Measurements from ENCODE around the gene SLC27A6.

GRCh38 chr5:129046151-129046550 is 80.9 kb downstream of the SLC27A6 start:
- TF ChIP-seq CTCF (IDR thresholded peaks at IDR 0.05): no peak
- no peak for TF ChIP-seq POLR2A (IDR thresholded peaks at IDR 0.05)
